ENCODE measurements around the gene MEAK7.

Gene MEAK7

GRCh38 chr16:84509032-84509950, 4.8 kb upstream of the MEAK7 start:
- no peak for DNase-seq

- DNase-seq = no peak
Measured at GRCh38 chr16:84508502-84508901, 4.0 kb upstream of the MEAK7 start.

DNA sequence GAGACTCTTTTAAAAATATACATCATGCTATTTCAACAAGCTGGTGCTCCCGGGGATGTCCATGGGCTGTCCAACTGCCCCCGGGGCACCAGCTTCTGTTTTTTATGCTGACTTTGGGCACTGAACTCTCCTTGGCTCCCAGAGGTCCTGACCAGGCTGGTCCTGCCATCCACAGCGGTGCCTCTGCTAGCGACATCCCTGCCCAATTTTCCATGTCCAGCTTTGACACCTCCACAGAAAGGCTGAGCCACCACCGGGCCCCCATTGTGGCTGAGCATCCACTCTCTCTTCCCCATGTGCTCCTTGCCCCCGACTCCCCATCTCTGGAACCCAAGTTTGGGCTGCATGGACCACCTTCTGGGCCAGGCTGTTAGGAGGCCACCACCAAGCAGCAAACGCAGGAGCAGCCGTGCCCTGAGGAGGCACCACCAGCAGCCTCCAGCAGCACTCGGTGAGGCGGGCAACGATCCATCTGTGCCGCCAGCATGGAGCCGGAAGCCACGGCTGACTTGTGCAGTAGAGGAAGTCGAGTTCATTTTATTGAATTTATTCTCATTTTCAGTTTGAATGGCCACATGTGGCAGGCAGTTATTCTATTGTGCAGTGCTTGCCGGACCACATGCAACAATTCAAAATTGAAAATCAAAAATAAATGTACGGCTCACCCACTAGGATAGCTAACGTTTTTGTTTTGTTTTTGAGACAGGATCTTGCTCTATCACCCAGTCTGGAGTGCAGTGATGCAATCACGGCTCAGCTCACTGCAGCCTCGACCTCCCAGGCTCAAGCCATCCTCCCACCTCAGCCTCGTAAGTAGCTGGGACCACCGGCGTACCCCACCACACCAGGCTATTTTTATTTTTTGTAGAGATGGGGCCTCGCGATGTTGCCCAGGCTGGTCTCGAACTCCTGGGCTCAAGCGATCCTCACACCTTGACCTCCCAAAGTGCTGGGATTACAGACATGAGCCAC, 2.8 kb upstream of the MEAK7 start:
- no peak for DNase-seq

GRCh38 chr16:84505249-84506187, 1.1 kb upstream of the MEAK7 start:
- no peak for DNase-seq

DNA sequence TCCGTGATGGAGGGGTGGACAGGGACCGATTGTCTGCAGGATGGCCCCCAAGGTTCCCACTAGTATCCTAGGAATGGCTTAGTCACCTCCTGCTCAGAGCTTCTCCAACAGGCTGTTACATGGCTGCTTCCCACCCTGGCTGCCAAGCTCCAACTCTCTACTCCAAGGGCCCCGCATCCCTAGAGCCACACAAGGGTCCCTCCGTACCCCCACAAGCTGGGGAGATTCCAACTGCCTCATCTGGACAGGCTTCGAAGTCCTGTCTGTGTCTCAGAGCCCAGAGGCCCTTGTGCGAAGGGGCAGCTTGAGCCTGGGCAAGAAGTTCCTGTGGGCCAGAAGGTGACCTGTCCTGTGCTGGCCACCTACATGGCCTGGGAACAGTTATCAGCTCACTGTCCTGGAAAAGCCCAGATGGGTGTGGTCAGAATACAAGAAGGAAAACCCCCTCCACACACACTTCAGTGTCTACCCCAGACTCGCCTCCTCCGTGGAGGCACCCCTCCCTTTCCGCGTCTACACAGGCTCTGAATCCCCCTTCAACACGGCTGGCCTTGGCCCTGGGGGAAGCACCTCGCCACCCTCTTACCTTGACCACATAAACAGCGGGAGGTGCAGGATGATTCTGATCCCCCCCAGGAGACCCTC, 586 bp downstream of the MEAK7 start:
- no peak for DNase-seq

DNA sequence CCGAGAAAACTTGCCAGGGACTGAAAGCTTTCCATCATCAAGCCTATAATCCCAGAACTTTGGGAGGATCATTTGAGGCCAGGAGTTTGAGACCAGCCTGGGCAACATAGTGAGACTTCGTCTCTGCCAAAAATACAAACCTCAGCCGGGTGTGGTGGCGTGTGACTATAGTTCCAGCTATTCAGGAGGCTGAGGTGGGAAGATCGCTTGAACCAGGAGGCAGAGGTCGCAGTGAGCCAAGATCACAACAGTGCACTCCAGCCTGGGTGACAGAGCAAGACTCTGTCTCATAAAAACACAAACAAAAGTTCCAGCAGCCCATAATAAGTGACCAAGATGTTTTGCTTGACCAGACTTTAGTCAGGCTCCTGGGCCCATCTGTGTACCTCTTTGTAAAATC, 1.9 kb downstream of the MEAK7 start:
- DNase-seq = no peak

DNA sequence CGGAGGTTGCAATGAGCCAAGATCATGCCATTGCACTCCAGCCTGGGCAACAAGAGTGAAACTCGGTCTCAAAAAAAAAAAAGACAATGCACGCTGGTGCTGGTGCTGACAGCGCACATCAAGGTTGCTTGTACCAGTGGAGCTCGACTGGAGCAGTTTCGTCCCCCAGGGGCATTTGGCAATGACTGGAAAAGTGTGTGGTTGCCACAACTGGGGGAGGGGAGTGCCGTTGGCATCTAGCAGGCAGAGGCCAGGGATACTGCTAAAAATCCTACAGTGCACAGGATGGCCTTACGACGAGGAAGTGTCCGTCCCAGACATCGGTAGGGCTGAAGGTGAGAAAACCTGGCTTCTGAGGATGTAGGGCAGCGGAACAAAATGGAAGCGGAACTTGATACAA, 2.4 kb downstream of the MEAK7 start:
- no peak for DNase-seq

DNA sequence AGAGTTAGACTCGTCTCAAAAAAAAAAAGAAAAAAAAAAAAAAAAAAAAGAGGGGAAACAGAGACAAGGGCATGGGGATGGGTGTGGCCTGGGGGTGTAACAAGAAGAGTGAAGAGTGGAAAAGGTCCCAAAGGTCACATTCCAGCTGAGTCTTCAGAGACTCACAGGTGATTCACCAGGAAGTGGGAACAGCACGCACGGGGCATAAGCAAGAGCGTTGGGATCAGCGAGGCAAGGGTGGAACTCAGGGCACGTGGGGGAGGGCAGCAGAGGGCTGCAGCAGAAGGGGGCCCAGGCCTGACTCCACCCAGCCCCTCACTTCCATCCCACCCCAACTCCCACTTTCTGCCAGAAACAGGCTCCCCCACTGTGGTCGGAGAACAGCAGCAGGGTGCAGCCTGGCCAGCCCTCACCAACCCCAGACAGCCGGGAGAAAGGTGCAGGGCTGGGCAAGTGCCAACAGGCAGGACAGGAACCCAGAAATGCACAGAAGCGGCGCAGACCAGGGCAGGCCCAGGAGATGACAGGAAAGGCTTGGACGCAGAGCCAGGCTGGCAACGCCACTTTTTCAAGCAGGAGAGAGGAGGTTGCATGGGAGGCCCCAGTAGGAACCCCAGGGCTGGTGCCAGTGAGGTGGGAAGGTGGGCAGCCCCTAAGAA, 3.3 kb downstream of the MEAK7 start:
- no peak for DNase-seq

DNA sequence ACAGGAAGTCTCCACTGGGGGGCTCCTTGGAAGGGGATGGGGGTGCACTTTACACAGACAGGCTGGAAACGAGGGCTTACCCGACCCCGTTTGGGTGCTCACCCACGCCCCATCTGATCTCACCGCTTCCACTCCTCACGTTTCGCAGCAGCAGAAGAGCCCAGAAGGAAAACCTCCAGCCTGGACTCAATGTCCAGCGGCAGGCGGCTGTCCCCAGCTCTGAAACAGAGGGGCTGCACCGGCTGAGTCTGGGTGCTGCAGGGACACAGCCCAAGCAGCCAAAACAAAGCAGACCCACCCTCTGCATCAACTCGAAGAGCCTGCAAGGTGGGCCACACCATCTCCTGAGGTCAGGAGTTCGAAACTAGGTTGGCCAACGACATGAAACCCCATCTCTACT, 3.9 kb downstream of the MEAK7 start:
- no peak for DNase-seq

GRCh38 chr16:84499638-84500037, 4.8 kb downstream of the MEAK7 start:
- DNase-seq = no peak

DNA sequence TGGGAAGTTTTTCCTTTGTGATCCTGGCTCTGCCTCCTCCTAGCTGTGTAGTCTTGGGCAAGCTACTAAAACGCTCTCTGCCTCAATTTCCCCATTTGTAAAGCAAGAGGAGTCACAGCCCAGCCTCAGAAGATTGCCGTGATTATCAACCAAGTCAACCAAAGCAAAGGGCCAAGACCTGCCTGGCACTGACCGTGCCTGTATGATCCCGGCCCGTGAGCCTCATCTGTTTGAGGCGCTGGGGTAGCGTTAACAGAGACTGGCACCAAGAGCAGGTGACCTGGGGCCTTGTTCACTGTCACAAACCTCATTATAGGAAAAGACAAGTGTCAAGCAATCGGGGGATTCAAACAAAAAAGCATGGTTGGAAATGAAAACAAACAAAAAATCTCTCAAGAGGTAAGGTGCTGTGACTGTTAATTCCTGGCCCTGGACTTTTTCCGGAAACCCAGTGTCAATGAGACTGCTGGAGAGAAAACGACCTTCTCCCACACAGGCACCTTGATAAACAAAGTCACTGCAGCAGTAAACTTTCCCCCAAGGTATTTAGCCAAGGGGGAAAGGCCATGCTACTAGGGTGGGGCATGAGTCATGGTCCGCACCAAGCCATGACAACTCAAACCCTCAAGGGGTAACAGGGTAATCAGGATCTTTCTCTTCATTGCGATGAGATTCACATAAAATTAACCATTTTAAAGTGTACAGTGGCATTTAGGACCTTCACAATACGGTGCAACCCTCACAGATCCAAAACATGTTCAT, 5.4 kb downstream of the MEAK7 start:
- no peak for DNase-seq

DNA sequence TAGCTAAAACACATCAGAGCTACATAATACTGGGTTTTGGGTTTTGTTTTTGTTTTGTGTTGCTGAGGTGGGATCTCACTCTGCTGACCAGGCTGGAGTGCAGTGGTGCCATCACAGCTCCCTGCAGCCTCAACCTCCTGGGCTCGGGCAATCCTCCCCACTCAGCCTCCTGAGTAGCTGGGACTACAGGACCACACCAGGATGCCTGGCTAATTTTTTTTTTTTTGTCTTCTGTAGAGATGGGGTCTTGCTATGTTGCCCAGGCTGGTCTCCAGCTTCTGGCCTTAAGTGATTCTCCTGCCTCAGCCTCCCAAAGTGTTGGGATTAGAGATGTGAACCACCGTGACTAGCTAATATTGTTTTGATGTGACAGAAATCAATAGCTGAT, 6.2 kb downstream of the MEAK7 start:
- no peak for DNase-seq

DNA sequence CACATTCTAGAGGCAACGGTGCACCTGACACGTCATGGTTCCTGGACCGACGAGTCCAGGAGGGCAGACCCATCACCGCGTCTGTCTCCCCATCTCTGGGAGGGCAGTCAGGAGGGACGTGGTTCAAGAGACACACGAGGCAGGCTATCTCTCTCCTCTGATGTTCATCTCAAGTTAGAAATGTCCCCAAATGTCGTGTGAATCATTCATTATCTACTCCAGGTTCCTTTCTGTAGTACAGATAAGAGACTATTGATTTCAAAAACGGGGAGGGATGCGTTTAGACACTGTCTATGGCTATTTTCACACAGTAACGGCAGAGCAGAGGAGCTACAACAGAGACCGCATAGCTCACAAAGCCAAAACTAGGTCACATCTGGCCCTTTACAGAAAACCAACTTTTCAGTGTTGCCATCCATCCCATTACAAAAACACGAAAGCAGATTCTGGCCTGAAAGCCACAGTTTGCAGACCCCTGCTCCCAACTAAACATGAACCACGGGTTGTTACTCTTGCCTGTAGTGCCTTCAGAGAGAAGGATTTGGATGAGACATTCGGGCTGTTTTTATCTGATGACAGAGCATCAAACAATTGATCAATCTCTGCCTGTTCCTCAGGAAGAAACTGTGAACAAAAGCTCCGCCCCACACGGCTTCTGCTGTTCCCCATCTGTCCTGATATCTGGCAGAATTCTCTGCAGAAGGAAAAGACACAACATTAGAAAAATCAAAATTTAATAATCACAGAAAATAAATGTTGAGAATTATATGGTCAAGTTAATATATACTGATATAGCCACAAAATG, 6.8 kb downstream of the MEAK7 start:
- DNase-seq = no peak

DNA sequence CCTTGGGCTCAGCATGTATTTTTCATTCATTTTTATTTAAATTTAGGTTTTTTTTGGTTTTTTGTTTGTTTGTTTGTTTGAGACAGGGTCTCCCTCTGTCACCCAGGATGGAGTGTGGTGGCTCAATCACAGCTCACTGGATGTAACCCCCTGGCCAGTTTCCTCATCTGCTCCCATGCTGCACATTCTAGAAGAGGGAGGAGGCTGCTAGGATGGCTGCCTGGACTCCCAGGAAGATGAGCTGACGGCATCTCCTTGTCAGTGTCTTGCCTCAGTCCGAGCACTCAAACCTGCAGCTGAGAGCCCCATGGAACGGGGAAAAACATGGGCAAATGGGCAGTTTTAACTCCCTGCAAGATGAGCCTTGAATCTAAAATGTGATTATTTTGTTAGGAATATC, 7.5 kb downstream of the MEAK7 start:
- no peak for DNase-seq

DNA sequence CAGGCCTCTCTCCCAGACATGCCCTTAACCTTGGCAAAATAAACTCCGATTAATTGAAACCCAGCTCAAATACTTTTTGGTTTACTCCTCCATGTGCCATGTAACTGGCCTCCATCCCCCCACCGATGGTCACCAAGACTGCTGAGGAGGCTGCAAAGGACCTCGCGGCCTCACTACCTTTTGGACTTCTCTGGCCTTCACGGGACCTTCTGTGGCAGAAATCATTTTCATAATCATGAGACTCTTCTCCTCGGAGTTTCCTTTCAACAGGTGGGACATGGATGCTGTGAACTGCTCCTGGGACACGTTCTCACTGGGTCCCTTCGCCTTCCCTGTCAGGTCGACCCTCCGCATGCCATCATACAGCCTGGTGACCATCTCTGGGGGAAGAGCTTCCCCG, 9.0 kb downstream of the MEAK7 start:
- no peak for DNase-seq

DNA sequence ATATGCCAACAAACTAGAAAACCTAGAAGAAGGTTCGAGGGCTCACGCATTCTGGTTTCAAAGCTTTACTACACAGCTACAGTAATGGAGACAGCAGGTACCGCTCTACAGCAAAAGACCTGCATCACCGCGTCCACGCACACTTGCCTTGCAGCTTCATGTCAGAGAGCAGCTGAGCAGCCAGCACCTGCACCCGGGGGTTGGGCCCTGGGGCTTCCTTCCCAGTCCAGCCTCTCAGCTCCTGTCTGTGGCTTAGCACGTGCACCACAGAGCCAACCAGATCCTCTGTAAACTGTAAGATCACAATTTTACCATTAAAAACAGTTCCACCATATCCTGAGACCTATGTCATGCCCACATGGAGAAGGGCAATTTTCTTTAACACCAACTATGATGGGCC, 15.3 kb downstream of the MEAK7 start:
- DNase-seq = no peak

DNA sequence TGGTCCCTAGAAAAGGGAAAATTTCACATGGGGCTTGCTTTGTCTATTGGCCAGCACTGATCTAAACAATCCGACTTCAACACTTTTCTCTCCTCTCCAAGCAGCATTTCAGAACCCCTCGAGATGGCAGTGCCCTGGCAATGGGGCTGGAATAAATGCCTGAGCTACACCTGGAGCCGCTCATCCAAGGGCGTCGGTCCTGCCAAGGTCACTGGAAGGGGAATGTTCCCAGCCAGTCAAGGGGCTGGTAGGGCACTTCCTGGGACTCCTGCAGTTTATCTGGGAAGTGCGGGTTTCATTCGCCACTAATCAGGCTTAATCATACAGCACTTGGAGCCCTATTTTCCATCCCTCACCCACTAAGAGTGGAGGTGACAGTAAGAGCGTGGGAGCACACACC, 17.1 kb downstream of the MEAK7 start:
- DNase-seq = no peak

GRCh38 chr16:84486551-84487235, 17.8 kb downstream of the MEAK7 start:
- no peak for DNase-seq

DNA sequence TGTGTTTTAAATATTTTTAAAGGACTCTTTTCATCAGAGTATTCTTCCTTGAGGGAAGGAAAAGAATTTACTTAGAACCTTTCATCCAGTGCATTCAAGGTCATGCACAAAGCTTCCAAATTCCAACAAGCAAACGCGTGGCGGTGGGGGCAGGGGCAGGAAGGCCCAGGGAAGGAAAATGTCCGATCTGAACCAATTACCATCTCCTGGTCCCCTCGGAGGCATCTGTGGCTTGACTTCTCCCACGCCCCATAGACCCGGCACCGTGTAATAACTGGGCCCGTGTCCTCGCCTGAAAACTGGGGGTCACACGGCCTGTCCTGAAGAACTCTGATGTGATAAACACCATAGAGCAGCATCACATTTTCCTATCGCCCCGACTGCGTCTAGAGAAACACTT, 18.3 kb downstream of the MEAK7 start:
- DNase-seq = no peak

Data from NCI-H510A (cell line).